Cardiac fibroblast (primary cell): ENCODE results near the gene STAC2.
A peak's percentile ranks its signal among the peaks of the same experiment; 100 is the strongest.

Experiments used
- DNase-seq, 2 donors: peaks; one replicate each; pipeline versions ENCODE4 v3.0.0 to v3.0.0-alpha.2; 2010; ENCODE audit warnings: low read depth in 2 of 2
- H3K4me3 ChIP-seq, 2 donors: replicated peaks in 1 of 2; 1 replicate in 1 of 2; 2 replicates in 1 of 2; pipeline ENCODE4 v1.5.1; 2011; ENCODE audit warnings: low read depth in 2 of 2, low read length in 2 of 2, mild to moderate bottlenecking in 2 of 2, moderate library complexity in 1 of 2
- CTCF ChIP-seq: IDR thresholded peaks from one replicate; pipeline ENCODE4 v1.5.1; 2011; ENCODE audit warnings: low read depth, mild to moderate bottlenecking, low read length, inconsistent platforms

Gene STAC2

DNA sequence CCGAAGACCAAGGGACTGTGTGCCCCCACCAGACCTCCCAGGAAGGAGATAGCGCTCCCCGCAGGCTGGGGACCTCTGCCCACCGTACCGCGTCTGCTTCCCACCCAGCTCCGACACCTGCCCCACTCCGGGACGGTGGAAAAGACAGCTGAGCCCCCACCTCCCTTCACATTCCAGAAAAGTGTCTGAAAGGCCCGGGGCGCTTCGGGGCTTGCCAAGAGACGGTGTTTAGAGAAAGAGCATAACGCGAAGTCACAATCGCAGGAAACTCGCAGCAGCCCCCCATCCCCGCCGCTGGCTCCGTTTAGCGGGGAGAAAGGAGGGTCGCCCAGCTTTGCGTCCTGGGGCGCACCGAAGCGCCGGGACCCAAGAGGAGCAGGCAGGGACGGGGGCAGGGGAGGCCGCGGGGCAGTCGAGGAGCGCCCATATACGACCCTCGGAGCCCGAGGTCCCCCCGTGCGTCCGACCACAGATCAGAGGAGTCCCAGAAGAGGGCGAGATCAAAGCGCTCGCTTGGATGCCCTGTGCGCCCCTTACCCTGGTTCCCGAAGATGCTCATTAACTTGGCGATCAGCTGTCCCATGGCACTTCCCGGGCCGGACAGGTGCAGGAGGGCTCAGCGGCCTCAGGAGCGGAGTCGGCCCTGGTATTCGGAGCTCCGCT lies 60.4 kb downstream of the STAC2 start:
- DNase-seq = no peak
- no peak for TF ChIP-seq CTCF

GRCh38 chr17:39164675-39165143 lies 61.0 kb downstream of the STAC2 start:
- peak; percentile 91 for TF ChIP-seq CTCF
- H3K4me3 ChIP-seq = peak overlapping the region; percentile 43 to 44
- DNase-seq = peak; percentile 93 to 95

More for the DNA sequence above, 60.4 kb downstream of the STAC2 start:
- peak overlapping the region; percentile 43 to 44 for H3K4me3 ChIP-seq

- no peak for DNase-seq
- no peak for TF ChIP-seq CTCF
- H3K4me3 ChIP-seq = no peak overlapping the region
These were observed 63.8 kb downstream of the STAC2 start for GRCh38 chr17:39161962-39162361.
